Astrocyte of the cerebellum (primary cell): ENCODE results near the gene PRAMEF13.
"Not testable (repeated sequence)": the region's sequence is repeated elsewhere in the genome, so short reads cannot be mapped to it uniquely, and the experiment has no call there.

Experiments
- DNase-seq: peaks from one replicate; pipeline ENCODE4 v3.0.0-alpha.2; 2011; ENCODE audit warnings: low read depth
- H3K4me3 ChIP-seq: 2 replicates; pipeline ENCODE4 v1.5.1; 2011; ENCODE audit warnings: mild to moderate bottlenecking, low read depth, low read length, moderate library complexity
- in situ Hi-C: cut with HindIII; loops from 2 replicates; pipeline ENCODE4 v1.10.0; 2017; ENCODE audit warnings: low sequenced_read_pairs

The PRAMEF13 gene, protein sequence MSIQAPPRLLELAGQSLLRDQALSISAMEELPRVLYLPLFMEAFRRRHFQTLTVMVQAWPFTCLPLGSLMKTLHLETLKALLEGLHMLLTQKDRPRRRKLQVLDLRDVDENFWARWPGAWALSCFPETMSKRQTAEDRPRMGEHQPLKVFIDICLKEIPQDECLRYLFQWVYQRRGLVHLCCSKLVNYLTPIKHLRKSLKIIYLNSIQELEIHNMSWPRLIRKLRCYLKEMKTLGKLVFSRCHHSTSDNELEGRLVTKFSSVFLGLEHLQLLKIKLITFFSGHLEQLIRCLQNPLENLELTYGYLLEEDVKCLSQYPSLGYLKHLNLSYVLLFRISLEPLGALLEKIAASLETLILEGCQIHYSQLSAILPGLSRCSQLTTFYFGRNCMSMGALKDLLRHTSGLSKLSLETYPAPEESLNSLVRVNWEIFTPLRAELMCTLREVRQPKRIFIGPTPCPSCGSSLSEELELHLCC

DNA sequence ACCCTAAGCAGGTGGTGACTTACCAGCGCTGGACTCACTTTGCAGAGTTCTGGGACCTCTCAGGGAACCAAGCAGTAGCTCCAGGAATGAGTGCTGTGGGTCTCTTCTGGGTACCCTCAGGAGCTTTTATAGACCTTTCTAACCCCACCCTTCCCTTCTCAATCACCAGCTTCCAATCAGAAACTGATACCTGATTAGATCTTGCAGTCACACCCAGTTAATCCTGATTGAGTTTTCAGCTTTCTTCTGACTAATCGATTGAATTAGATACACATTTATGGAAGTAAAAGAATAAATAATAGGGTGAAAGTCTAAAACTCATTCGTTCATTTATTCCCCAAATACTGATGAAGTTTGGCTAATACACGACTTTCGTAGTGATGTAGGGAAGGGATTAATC, at the start of gene PRAMEF13:
PRAMEF13 (minus strand) TSS at position 101 of the 400 bp plus-strand sequence. CDS start 1,820 bp downstream, outside the sequence.
- in situ Hi-C loops, DNase-seq, H3K4me3 ChIP-seq: not testable (repeated sequence)

DNA sequence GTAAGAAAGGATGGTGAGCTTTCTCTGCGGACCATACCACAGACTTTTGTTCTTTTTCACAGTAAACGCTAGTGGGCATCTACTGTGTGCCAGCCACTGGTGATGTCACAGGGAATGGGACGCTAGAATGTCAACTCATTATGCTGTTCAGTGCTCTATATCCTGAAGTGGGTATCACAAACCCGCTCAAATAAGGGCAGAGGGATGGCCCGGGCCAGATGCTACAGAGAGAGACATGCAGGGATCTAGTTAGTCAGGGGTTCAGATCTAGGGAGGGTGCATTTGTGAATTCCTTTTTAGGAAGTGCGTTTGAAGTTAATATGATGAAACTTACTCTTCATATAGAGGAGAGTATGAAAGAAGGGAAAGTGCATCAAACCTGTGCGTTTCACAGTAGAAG, 45.9 kb upstream of the PRAMEF13 start:
- in situ Hi-C loops, H3K4me3 ChIP-seq, DNase-seq: not testable (repeated sequence)

GRCh38 chr1:13246554-13246871, 45.3 kb upstream of the PRAMEF13 start:
- DNase-seq, in situ Hi-C loops, H3K4me3 ChIP-seq: not testable (repeated sequence)

- DNase-seq, in situ Hi-C loops, H3K4me3 ChIP-seq: not testable (repeated sequence)
Measured at GRCh38 chr1:13245841-13246553, 44.8 kb upstream of the PRAMEF13 start.

GRCh38 chr1:13243536-13244263, 42.5 kb upstream of the PRAMEF13 start:
- H3K4me3 ChIP-seq, in situ Hi-C loops, DNase-seq: not testable (repeated sequence)

- DNase-seq, in situ Hi-C loops, H3K4me3 ChIP-seq: not testable (repeated sequence)
Measured at GRCh38 chr1:13239633-13240032, 38.4 kb upstream of the PRAMEF13 start.

- H3K4me3 ChIP-seq, DNase-seq, in situ Hi-C loops: not testable (repeated sequence)
Measured at GRCh38 chr1:13237572-13237971, 36.4 kb upstream of the PRAMEF13 start.

- DNase-seq, in situ Hi-C loops, H3K4me3 ChIP-seq: not testable (repeated sequence)
Measured at GRCh38 chr1:13234057-13234456, 32.8 kb upstream of the PRAMEF13 start.

DNA sequence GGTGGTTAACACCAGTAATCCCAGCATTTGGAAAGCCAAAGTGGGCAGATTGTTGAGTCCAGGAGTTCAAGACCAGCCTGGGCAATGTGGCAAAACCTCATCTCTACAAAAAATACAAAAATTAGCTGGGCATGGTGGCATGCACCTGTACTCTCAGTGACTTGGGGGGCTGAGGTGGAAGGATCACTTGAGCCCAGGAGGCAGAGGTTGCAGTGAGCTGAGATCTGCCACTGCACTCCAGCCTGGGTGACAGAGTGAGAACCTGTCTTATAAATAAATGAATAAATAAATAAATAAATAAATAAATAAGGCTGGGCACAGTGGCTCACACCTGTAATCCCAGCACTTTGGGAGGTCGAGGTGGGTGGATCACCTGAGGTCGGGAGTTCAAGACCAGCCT, 30.8 kb upstream of the PRAMEF13 start:
- H3K4me3 ChIP-seq, in situ Hi-C loops, DNase-seq: not testable (repeated sequence)

DNA sequence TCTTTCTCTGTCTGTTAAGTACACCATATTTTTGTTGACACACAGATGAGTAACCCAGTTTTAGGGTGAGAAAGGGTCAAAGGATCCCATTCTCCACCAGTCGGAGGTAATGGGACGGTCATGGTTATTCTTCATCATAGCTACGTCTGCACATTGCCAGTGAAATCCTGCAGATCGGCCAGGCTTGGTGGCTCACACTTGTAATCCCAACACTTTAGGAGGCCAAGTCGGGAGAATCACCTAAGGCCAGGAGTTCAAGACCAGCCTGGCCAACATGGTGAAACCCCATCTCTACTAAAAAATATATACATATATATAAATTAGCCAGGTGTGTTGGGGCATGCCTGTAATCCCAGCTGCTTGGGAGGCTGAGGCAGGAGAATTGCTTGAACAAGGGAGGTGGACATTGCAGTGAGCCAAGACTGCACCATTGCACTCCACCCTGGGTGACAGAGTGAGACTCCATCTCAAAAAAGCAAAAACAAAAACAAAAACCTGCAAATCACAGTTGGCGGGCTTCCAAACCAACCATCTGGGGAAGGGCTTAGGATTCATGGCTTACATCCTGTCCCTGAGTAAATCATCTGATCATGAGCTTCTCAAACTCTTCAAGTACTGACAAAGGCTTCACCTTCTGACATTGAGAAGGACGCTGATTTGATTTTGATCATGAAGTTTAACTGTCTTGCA, 30.0 kb upstream of the PRAMEF13 start:
- DNase-seq, H3K4me3 ChIP-seq, in situ Hi-C loops: not testable (repeated sequence)

GRCh38 chr1:13230601-13231000, 29.4 kb upstream of the PRAMEF13 start:
- H3K4me3 ChIP-seq, DNase-seq, in situ Hi-C loops: not testable (repeated sequence)

DNA sequence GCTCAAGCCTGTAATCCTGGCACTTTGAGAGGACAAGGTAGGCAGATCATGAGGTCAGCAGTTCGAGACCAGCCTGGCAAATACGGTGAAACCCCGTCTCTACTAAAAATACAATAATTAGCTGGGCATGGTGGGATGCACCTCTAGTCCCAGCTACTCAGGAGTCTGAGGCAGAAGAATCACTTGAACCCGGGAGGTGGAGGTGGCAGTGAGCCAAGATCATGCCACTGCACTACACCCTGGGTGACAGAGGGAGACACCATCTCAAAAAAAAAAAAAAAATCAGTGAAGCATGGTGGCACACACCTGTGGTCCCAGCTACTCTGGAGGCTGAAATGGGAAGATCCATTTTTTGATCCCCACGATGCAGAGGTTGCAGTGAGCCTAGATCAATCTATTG, 28.9 kb upstream of the PRAMEF13 start:
- DNase-seq, in situ Hi-C loops, H3K4me3 ChIP-seq: not testable (repeated sequence)
